G401 (cell line): ENCODE measurements around the gene EPN1. TPM values are rescaled to one million over a fixed set of nuclear protein-coding genes. Genes with fewer than 3 reads are reported as not detected.

Experiments
- total RNA-seq: library from RNA; depleted of rRNA; stranded (reverse); fragments of >200 nt; shearing (Covaris generic); gene quantifications from 2 replicates; pipeline ENCODE4 v1.2.3, GENCODE V29; 2014; rRNA removed

Gene EPN1
- total RNA-seq, 1 experiment from 2014 or later = 89.1 TPM

Other genes starting within 250 kb of the EPN1 start
- not detected in 2 replicates for gene SHISA7, start 231.9 kb upstream of the EPN1 start, total RNA-seq
- 186 and 197 TPM in 2 replicates for gene ISOC2, start 213.6 kb upstream of the EPN1 start, total RNA-seq
- gene C19orf85, start 210.5 kb upstream of the EPN1 start, total RNA-seq = not detected in 2 replicates
- 13.3 and 27.6 TPM in 2 replicates for gene ZNF628, start 198.6 kb upstream of the EPN1 start, total RNA-seq
- gene NAT14, start 190.0 kb upstream of the EPN1 start, total RNA-seq = 143 and 157 TPM in 2 replicates
- gene SSC5D, start 186.8 kb upstream of the EPN1 start, total RNA-seq = 2.5 and 9.4 TPM in 2 replicates
- gene SBK2, start 138.1 kb upstream of the EPN1 start, total RNA-seq = 1.9 and 3.6 TPM in 2 replicates
- 0.31 and 0.37 TPM in 2 replicates for gene SBK3, start 129.7 kb upstream of the EPN1 start, total RNA-seq
- 10.0 and 16.2 TPM in 2 replicates for gene ZNF579, start 94.4 kb upstream of the EPN1 start, total RNA-seq
- gene FIZ1, start 75.7 kb upstream of the EPN1 start, total RNA-seq = 5.2 and 7.7 TPM in 2 replicates
- gene ZNF524, start 74.9 kb upstream of the EPN1 start, total RNA-seq = 8.4 and 19.8 TPM in 2 replicates
- 1.6 and 1.7 TPM in 2 replicates for gene ZNF865, start 69.6 kb upstream of the EPN1 start, total RNA-seq
- 6.8 and 21.0 TPM in 2 replicates for gene ZNF784, start 50.7 kb upstream of the EPN1 start, total RNA-seq
- 5.1 and 17.4 TPM in 2 replicates for gene ZNF580, start 34.2 kb upstream of the EPN1 start, total RNA-seq
- 31.0 and 53.7 TPM in 2 replicates for gene ZNF581, start 31.6 kb upstream of the EPN1 start, total RNA-seq
- gene CCDC106, start 27.0 kb upstream of the EPN1 start, total RNA-seq = 24.9 and 29.0 TPM in 2 replicates
- 239 and 262 TPM in 2 replicates for gene U2AF2, start 20.2 kb upstream of the EPN1 start, total RNA-seq
- not detected in 2 replicates for gene NLRP9, start 63.2 kb downstream of the EPN1 start, total RNA-seq
- 0.49 and 3.1 TPM in 2 replicates for gene RFPL4A, start 83.9 kb downstream of the EPN1 start, total RNA-seq
- 0.17 and 0.18 TPM in 2 replicates for gene RFPL4AL1, start 93.9 kb downstream of the EPN1 start, total RNA-seq
- 1.4 and 1.6 TPM in 2 replicates for gene NLRP11, start 156.8 kb downstream of the EPN1 start, total RNA-seq
- 0.07 TPM in 1 of 2 replicates, not detected in the other for gene NLRP4, start 161.3 kb downstream of the EPN1 start, total RNA-seq